ENCODE measurements around the gene KIF21B.
A peak's percentile ranks its signal among the peaks of the same experiment; 100 is the strongest.

KIF21B gene

DNA sequence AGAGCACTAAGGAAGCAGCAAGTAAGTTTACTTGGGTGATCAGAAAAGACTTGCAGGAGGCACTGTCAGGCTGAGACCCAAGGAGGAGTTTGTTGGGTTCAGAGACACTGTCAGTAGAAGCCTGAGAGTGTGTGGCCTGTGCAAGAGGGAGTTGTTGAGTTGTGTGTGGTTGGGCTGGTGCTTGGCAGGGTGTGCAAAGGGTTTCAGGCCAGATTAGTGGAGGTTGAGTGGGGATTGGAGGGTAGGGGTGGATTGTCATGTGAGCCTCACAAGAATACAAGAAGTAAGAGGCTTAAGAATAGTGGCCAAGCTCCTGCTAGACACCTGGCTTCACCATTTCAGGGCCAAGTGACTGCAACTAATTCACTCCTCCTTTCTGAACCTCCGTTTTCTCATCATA is 8.9 kb upstream of the KIF21B start:
- Histone ChIP-seq H3K4me3 (replicated peaks; ENCODE audit: insufficient read depth, low read length) (no peak overlapping the region), H3K27ac (replicated peaks) (no peak overlapping the region), H3K27me3 (ENCODE audit: insufficient read depth, poor library complexity, severe bottlenecking) (no peaks in the 10 kb centered on the region)
- TF ChIP-seq GABPA (IDR thresholded peaks at IDR 0.05; ENCODE audit: low read depth): no peak
- TF ChIP-seq CTCF (IDR thresholded peaks at IDR 0.05; ENCODE audit: insufficient read depth, low read length): no peak
- no peak for TF ChIP-seq SPI1 (IDR thresholded peaks at IDR 0.05; ENCODE audit: borderline replicate concordance, low read depth)
- TF ChIP-seq POLR2AphosphoS5 (IDR thresholded peaks at IDR 0.05; ENCODE audit: low read depth): no peak
- no peak for DNase-seq (ENCODE audit: low read depth in 1 of 2, low spot score in 1 of 2)

GRCh38 chr1:201028461-201028889 is 5.0 kb upstream of the KIF21B start:
- peak overlapping the region; percentile 72 for H3K27ac ChIP-seq (replicated peaks)
- H3K4me3 ChIP-seq (replicated peaks; ENCODE audit: insufficient read depth, low read length): no peak overlapping the region
- DNase-seq (ENCODE audit: low read depth in 1 of 2, low spot score in 1 of 2): peak in 1 of 2 experiments; percentile 59
- TF ChIP-seq, protein P1, sequence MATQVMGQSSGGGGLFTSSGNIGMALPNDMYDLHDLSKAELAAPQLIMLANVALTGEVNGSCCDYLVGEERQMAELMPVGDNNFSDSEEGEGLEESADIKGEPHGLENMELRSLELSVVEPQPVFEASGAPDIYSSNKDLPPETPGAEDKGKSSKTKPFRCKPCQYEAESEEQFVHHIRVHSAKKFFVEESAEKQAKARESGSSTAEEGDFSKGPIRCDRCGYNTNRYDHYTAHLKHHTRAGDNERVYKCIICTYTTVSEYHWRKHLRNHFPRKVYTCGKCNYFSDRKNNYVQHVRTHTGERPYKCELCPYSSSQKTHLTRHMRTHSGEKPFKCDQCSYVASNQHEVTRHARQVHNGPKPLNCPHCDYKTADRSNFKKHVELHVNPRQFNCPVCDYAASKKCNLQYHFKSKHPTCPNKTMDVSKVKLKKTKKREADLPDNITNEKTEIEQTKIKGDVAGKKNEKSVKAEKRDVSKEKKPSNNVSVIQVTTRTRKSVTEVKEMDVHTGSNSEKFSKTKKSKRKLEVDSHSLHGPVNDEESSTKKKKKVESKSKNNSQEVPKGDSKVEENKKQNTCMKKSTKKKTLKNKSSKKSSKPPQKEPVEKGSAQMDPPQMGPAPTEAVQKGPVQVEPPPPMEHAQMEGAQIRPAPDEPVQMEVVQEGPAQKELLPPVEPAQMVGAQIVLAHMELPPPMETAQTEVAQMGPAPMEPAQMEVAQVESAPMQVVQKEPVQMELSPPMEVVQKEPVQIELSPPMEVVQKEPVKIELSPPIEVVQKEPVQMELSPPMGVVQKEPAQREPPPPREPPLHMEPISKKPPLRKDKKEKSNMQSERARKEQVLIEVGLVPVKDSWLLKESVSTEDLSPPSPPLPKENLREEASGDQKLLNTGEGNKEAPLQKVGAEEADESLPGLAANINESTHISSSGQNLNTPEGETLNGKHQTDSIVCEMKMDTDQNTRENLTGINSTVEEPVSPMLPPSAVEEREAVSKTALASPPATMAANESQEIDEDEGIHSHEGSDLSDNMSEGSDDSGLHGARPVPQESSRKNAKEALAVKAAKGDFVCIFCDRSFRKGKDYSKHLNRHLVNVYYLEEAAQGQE (IDR thresholded peaks at IDR 0.05; ENCODE audit: insufficient replicate concordance, low read depth): no peak
- TF ChIP-seq SPI1 (IDR thresholded peaks at IDR 0.05; ENCODE audit: borderline replicate concordance, low read depth): peak; percentile 47; the same call in 1 of the 2 replicates
- H3K27me3 ChIP-seq (ENCODE audit: insufficient read depth, poor library complexity, severe bottlenecking): no peaks in the 10 kb centered on the region

- peak overlapping the region; percentile 72 for H3K27ac ChIP-seq (replicated peaks)
These were observed 3.3 kb upstream of the KIF21B start for GRCh38 chr1:201026836-201027235.

GRCh38 chr1:201026234-201026633 is 2.7 kb upstream of the KIF21B start:
- TF ChIP-seq SPI1 (IDR thresholded peaks at IDR 0.05; ENCODE audit: borderline replicate concordance, low read depth) (no peak), CTCF (IDR thresholded peaks at IDR 0.05; ENCODE audit: insufficient read depth, low read length) (no peak), GABPA (IDR thresholded peaks at IDR 0.05; ENCODE audit: low read depth) (no peak), POLR2AphosphoS5 (IDR thresholded peaks at IDR 0.05; ENCODE audit: low read depth) (no peak)
- TF ChIP-seq, protein P1 (IDR thresholded peaks at IDR 0.05; ENCODE audit: insufficient replicate concordance, low read depth): no peak
- no peak overlapping the region for H3K4me3 ChIP-seq (replicated peaks; ENCODE audit: insufficient read depth, low read length)
- H3K27me3 ChIP-seq (ENCODE audit: insufficient read depth, poor library complexity, severe bottlenecking): no peaks in the 10 kb centered on the region
- H3K27ac ChIP-seq (replicated peaks): peak overlapping the region; percentile 72
- DNase-seq (ENCODE audit: low read depth in 1 of 2, low spot score in 1 of 2): no peak

More at GRCh38 chr1:201026836-201027235, 3.3 kb upstream of the KIF21B start:
- H3K27me3 ChIP-seq (ENCODE audit: insufficient read depth, poor library complexity, severe bottlenecking): no peaks in the 10 kb centered on the region
- peak in 1 of 2 experiments; percentile 77 for DNase-seq (ENCODE audit: low read depth in 1 of 2, low spot score in 1 of 2)
- no peak overlapping the region for H3K4me3 ChIP-seq (replicated peaks; ENCODE audit: insufficient read depth, low read length)
- TF ChIP-seq, protein P1 (IDR thresholded peaks at IDR 0.05; ENCODE audit: insufficient replicate concordance, low read depth): no peak
- TF ChIP-seq SPI1 (IDR thresholded peaks at IDR 0.05; ENCODE audit: borderline replicate concordance, low read depth) (peak; percentile 100), POLR2AphosphoS5 (IDR thresholded peaks at IDR 0.05; ENCODE audit: low read depth) (no peak)

Data from HL-60 (cell line).